ENCODE data around the gene SLC25A51.

SLC25A51 gene

DNA sequence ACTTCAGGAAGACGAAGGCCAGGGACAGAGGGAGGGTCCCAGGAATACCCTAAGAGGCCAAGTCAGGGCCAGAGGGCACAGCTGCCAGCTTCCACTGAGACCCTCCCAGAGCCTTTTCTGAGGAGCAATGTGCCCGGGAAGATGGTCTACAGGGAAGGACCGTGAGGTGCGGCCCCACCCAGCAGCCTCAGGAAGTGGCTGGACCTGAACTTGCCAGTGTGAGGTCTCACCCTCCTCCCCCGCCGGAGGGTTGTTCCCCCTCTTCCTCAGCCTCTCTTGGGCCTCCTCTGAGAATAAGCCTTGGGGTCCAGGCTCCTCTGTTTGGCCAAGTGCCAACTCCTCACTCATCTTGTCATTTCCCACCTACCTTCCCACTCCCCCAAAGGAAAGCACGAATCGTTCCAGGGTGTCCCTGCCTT, 13.4 kb upstream of the SLC25A51 start:
- no peak for TF ChIP-seq ZNF529 (tag by site-specific recombination; IDR thresholded peaks at IDR 0.05; ENCODE audit: insufficient replicate concordance)
- no peak for TF ChIP-seq PBX3 (CRISPR knock-in tag; IDR thresholded peaks at IDR 0.05)
- TF ChIP-seq ZNF274 (IDR thresholded peaks at IDR 0.05; ENCODE audit: low read length) = no peak
- no peak for TF ChIP-seq ZNF274 (tag by site-specific recombination; IDR thresholded peaks at IDR 0.05; ENCODE audit: borderline replicate concordance)
- TF ChIP-seq MZF1 (tag by site-specific recombination; IDR thresholded peaks at IDR 0.05; ENCODE audit: borderline replicate concordance) = no peak
- TF ChIP-seq ZNF48 (tag by site-specific recombination; IDR thresholded peaks at IDR 0.05) = no peak
- TF ChIP-seq ZNF639 (tag by site-specific recombination; IDR thresholded peaks at IDR 0.05) = no peak
- no peak for TF ChIP-seq ZNF311 (tag by site-specific recombination; IDR thresholded peaks at IDR 0.05; ENCODE audit: borderline replicate concordance)
- TF ChIP-seq ZFP69B (tag by site-specific recombination; IDR thresholded peaks at IDR 0.05) = no peak
- ChIA-PET POLR2A (no interaction called here), CTCF (interaction anchor here (6.5 kb wide), 1 partner anchor 170 kb away, joined by 66 read pairs; no protein-coding TSS in a partner anchor)
- Histone ChIP-seq H3K9me3 (ENCODE audit: control insufficient read depth, insufficient read depth, low read depth, low read length) (no peaks in the 10 kb centered on the region), H3K4me3 (ENCODE audit: low read depth, low read length) (no peak overlapping the region), H3K4me1 (ENCODE audit: control insufficient read depth, insufficient read depth, low read length) (no peaks in the 10 kb centered on the region), H3K27ac (ENCODE audit: extremely low read depth, low read depth, low read length) (no peak overlapping the region), H3K36me3 (ENCODE audit: control insufficient read depth in 2 of 2, insufficient read depth in 1 of 2, low read length in 2 of 2) (peaks cover 0 to 52% of the 10 kb centered on the region in 2 experiments; a peak in 1 of 3 replicates)

DNA sequence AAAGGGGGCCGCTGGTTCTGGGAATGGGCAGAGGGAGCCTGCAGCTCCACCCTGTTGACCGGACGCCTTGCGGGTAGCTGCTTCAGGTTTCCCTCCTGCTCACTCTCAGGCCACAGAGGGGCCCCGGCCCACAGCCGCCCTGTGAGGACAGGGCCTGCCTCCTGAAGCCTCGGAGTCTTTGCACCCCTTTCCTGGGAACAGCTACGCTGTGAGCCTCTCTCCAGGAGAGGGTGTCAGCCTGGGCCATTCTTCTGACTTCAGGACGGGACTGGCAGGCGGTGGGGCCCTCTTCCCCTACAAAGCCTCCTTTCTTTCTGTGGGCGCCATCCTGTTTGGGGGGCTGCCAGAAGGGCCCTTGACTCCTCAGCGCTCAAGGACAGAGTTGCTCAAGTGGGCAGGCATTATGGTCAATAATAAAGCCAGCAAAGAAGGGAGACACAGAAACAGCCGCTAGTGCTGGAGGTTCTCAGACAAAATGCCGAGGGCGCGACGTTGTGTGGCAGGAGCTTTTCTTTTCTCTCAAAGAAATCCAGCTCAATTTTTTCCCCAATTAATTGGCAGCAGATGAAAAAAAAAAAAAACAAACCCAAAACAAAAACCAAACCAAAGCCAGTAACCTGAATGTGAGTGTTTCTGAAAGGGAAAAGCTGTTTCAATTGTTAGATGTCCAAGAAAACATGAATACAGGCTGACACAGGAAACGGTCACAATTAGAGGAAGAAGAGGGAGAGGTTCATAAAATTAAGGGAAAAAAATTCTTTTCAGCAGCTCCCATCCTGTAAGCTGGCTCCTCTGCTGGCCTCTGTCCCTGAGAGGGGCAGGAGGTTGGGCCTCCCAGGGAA, 12.8 kb upstream of the SLC25A51 start:
- Histone ChIP-seq H3K27ac (ENCODE audit: extremely low read depth, low read depth, low read length) (no peak overlapping the region), H3K4me1 (ENCODE audit: control insufficient read depth, insufficient read depth, low read length) (no peaks in the 10 kb centered on the region), H3K36me3 (ENCODE audit: control insufficient read depth in 2 of 2, insufficient read depth in 1 of 2, low read length in 2 of 2) (peaks cover 0 to 46% of the 10 kb centered on the region in 2 experiments; a peak in 1 of 3 replicates), H3K4me3 (ENCODE audit: low read depth, low read length) (no peak overlapping the region), H3K9me3 (ENCODE audit: control insufficient read depth, insufficient read depth, low read depth, low read length) (no peaks in the 10 kb centered on the region)
- TF ChIP-seq PRDM4 (tag by site-specific recombination; IDR thresholded peaks at IDR 0.05) = 0 out of 2 replicates have a peak, but pooled peaks have one; percentile 19
- TF ChIP-seq ZNF571 (tag by site-specific recombination; IDR thresholded peaks at IDR 0.05) = no peak
- TF ChIP-seq OSR2 (tag by site-specific recombination; IDR thresholded peaks at IDR 0.05) = no peak
- ChIA-PET POLR2A (interaction anchor here (0.7 kb wide), 1 partner anchor 163 kb away, joined by 4 read pairs; no protein-coding TSS in a partner anchor), CTCF (interaction anchor here (1.2 to 6.5 kb wide), 2 partner anchors 170 to 347 kb away, joined by 4 to 66 read pairs; no protein-coding TSS in a partner anchor)

DNA sequence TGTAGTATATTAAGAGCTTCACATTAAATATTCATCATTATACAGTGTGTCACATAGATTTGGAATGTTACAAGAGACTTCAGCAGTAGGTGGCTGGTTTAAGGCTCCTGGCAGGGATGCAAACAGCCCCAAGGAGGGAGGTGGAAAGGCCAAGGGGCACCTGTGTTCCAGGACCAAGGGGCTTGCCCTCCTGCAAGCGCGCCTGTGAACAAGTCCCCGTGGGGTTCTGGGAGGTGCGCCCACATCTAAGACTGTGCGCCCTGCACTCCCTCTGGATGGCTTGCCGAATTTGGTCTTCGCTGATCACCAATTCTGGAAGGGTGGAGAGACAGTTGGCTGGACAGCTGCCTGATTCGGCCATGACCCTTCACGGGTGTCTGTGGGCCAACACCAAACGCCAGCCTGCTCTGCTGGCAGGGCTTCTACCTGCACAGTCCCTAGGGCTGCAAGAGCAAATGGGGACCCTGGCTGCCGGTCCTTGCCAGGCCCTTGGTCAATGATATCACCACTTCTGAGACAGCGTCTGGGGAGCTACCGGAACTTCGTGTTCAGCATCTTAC, 12.1 kb upstream of the SLC25A51 start:
- Histone ChIP-seq H3K27ac (ENCODE audit: extremely low read depth, low read depth, low read length) (no peak overlapping the region), H3K9me3 (ENCODE audit: control insufficient read depth, insufficient read depth, low read depth, low read length) (no peaks in the 10 kb centered on the region), H3K4me1 (ENCODE audit: control insufficient read depth, insufficient read depth, low read length) (no peaks in the 10 kb centered on the region), H3K4me3 (ENCODE audit: low read depth, low read length) (no peak overlapping the region), H3K36me3 (ENCODE audit: control insufficient read depth in 2 of 2, insufficient read depth in 1 of 2, low read length in 2 of 2) (peaks cover 0 to 43% of the 10 kb centered on the region in 2 experiments; a peak in 1 of 3 replicates)
- ChIA-PET POLR2A (interaction anchor here (0.6 kb wide), 1 partner anchor 311 kb away, joined by 7 read pairs; no protein-coding TSS in a partner anchor), CTCF (interaction anchor here (0.7 to 6.5 kb wide), 7 partner anchors 10 to 517 kb away, joined by 3 to 66 read pairs (median 3); no protein-coding TSS in a partner anchor)
- TF ChIP-seq ZNF664 (tag by site-specific recombination; IDR thresholded peaks at IDR 0.05) (no peak), ZNF585B (tag by site-specific recombination; IDR thresholded peaks at IDR 0.05) (no peak), ZNF146 (tag by site-specific recombination; IDR thresholded peaks at IDR 0.05) (no peak), OSR2 (tag by site-specific recombination; IDR thresholded peaks at IDR 0.05) (no peak), ZNF148 (tag by site-specific recombination; IDR thresholded peaks at IDR 0.05; ENCODE audit: borderline replicate concordance) (no peak)
- TF ChIP-seq, protein P1, sequence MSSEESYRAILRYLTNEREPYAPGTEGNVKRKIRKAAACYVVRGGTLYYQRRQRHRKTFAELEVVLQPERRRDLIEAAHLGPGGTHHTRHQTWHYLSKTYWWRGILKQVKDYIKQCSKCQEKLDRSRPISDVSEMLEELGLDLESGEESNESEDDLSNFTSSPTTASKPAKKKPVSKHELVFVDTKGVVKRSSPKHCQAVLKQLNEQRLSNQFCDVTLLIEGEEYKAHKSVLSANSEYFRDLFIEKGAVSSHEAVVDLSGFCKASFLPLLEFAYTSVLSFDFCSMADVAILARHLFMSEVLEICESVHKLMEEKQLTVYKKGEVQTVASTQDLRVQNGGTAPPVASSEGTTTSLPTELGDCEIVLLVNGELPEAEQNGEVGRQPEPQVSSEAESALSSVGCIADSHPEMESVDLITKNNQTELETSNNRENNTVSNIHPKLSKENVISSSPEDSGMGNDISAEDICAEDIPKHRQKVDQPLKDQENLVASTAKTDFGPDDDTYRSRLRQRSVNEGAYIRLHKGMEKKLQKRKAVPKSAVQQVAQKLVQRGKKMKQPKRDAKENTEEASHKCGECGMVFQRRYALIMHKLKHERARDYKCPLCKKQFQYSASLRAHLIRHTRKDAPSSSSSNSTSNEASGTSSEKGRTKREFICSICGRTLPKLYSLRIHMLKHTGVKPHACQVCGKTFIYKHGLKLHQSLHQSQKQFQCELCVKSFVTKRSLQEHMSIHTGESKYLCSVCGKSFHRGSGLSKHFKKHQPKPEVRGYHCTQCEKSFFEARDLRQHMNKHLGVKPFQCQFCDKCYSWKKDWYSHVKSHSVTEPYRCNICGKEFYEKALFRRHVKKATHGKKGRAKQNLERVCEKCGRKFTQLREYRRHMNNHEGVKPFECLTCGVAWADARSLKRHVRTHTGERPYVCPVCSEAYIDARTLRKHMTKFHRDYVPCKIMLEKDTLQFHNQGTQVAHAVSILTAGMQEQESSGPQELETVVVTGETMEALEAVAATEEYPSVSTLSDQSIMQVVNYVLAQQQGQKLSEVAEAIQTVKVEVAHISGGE (tag by site-specific recombination; conservative IDR thresholded peaks at IDR 0.05; ENCODE audit: low read depth) = no peak
